ENCODE data around the gene FOXM1.

FOXM1 gene

GRCh38 chr12:2829275-2829674, 47.7 kb downstream of the FOXM1 start:
- DNase-seq (ENCODE audit: insufficient read length, low spot score) (no peak), FAIRE-seq (no peak)
- TF ChIP-seq CTCF (IDR thresholded peaks at IDR 0.05; ENCODE audit: insufficient read depth, missing control alignments), result no peak

DNA sequence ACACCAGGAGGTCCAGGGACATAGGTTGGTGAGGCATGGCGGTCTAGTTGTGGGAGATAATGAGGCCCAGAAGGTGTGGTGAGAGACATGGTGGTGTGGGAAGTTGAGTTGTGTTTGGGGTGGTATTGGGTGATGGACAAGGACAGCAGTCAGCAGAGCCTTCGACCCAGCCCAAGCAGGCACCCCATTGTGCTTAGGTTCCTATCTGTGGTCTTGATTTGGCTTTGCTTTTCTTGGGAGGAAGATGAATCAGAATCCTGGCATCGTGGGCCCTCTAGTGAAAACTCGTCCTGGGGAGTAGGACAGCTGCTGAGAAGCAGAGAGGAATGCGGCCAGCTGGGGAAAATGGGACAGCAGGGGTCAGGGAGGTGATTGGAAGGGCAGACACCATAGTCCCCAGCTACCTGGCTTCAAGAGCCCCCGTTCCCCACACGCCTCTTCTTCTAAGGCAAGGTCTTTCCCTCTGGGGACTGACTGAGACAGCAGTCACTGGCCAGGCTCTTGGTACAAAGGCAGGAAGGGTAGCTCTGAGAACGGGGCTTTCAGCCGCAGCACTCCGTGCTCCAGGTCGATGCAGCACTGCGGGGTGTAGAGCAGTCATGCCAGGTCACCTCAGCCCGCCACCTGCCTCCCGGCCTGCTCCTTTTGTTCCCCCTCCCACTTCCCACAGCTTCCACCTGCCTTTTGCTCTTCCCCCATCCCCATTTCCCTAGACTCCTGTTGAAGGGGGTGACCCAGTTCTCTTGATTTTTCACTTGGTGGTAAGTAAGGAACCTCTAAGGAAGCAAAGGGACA, 50.1 kb downstream of the FOXM1 start:
- DNase-seq (ENCODE audit: insufficient read length, low spot score) (no peak), FAIRE-seq (no peak)
- no peak for TF ChIP-seq CTCF (IDR thresholded peaks at IDR 0.05; ENCODE audit: insufficient read depth, missing control alignments)

DNA sequence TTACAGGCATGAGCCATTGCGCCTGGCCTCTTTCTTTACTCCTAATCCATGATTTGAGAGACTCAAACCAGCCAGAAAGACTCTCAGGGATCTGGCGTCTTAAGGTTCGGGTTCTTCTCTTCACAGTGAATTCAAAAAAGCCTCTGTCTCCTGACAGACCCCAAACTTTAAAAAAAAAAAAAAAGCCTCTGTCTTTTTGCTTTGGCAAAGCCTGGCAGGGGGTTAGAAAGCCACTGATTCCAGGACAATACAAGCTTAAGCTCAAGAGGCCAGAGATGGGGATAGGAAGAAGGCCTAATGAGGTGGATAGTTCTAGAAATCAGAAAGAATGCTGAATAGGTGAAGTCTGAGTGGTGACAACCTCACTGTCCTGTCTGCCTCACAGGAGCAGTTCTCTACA, 50.9 kb downstream of the FOXM1 start:
- no peak for DNase-seq (ENCODE audit: insufficient read length, low spot score)
- TF ChIP-seq CTCF (IDR thresholded peaks at IDR 0.05; ENCODE audit: insufficient read depth, missing control alignments), result no peak
- FAIRE-seq, result no peak

GRCh38 chr12:2825132-2825531, 51.8 kb downstream of the FOXM1 start:
- DNase-seq (ENCODE audit: insufficient read length, low spot score) (no peak), FAIRE-seq (no peak)
- TF ChIP-seq CTCF (IDR thresholded peaks at IDR 0.05; ENCODE audit: insufficient read depth, missing control alignments), result no peak

- no peak for TF ChIP-seq CTCF (IDR thresholded peaks at IDR 0.05; ENCODE audit: insufficient read depth, missing control alignments)
- DNase-seq (ENCODE audit: insufficient read length, low spot score) (no peak), FAIRE-seq (no peak)
These were observed 52.4 kb downstream of the FOXM1 start for GRCh38 chr12:2824541-2824940.

DNA sequence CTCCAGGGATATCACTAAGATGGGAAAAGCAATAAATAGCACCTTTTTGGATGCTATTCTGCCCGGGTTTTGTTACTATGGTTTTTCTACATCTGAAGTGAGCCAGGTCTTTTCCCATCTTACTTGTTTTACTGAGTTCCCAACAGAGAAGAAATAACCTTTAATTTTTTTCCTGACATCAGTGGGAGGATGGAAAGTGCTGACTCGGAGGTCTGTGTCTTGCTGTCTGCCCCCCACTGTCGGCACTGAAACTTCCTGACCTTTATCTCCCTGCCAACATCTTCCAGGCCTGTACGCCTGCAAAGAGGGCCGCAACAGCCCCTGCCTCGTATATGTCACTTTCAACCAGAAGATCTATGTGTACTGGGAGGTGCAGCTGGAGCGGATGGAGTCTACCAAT, 53.5 kb downstream of the FOXM1 start:
- no peak for DNase-seq (ENCODE audit: insufficient read length, low spot score)
- TF ChIP-seq CTCF (IDR thresholded peaks at IDR 0.05; ENCODE audit: insufficient read depth, missing control alignments), result no peak
- no peak for FAIRE-seq

DNA sequence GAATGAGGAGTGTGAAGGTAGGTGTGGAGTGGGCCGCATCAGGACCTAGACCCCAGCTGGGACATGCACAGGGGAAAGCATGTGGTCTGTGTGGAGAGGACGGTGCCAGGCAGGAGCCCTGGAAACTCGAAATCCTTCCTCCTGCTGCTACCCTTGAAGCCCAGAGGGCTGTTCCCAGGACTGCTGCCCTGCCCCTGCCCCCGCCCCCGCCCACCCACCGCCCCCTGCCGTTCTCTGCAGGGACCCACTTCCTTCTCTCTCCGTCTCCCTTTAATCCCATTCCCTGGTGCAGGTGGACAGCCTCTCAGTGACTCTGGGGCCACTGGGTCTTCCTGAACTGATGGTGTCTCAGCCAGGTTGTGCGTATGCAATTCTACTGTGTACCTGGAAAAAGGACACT, 56.5 kb downstream of the FOXM1 start:
- no peak for TF ChIP-seq CTCF (IDR thresholded peaks at IDR 0.05; ENCODE audit: insufficient read depth, missing control alignments)
- no peak for FAIRE-seq

More for the DNA sequence above, 56.5 kb downstream of the FOXM1 start:
- no peak for DNase-seq (ENCODE audit: insufficient read length, low spot score)

All from D721Med (cell line).